Keratinocyte (primary cell): ENCODE results near the gene MC1R. TPM values are rescaled to one million over a fixed set of nuclear protein-coding genes. Genes with fewer than 3 reads are reported as not detected.

ENCODE experiments used
- DNase-seq: peaks from one replicate; pipeline ENCODE4 v3.0.0-alpha.2; 2011; ENCODE audit warnings: low read depth, missing footprints, low spot score
- FAIRE-seq: peaks from 2 replicates; lab custom pipeline; 2011; peaks lifted over from hg19 to GRCh38; lab: Jason Lieb, UNC
- H2AFZ ChIP-seq: 2 replicates; pipeline ENCODE4 v1.6.0; 2012; ENCODE audit warnings: low read length, control low read depth, inconsistent platforms; ENCODE audit not compliant: control insufficient read depth
- H3K27ac ChIP-seq: 2 replicates; pipeline ENCODE4 v1.5.1; 2011; ENCODE audit warnings: low read length; ENCODE audit not compliant: control insufficient read depth, insufficient read depth
- H3K27me3 ChIP-seq: 3 replicates; pipeline ENCODE4 v1.6.0; 2011; ENCODE audit warnings: low read length; ENCODE audit not compliant: control insufficient read depth, insufficient read depth; ENCODE audit errors: extremely low read depth
- H3K36me3 ChIP-seq, 2 experiments: 2 replicates in 1 of 2; 3 replicates in 1 of 2; pipeline ENCODE4 v1.5.1; 2011; ENCODE audit warnings: low read length in 2 of 2, mild to moderate bottlenecking in 1 of 2; ENCODE audit not compliant: control insufficient read depth in 2 of 2, insufficient read depth in 2 of 2; ENCODE audit errors: extremely low read depth in 1 of 2
- H3K4me1 ChIP-seq: 3 replicates; pipeline ENCODE4 v1.5.1; 2011; ENCODE audit warnings: low read length; ENCODE audit not compliant: control insufficient read depth, insufficient read depth; ENCODE audit errors: extremely low read depth
- H3K4me2 ChIP-seq: 3 replicates; pipeline ENCODE4 v1.6.0; 2011; ENCODE audit warnings: low read depth, low read length; ENCODE audit not compliant: control insufficient read depth, insufficient read depth; ENCODE audit errors: extremely low read depth
- H3K4me3 ChIP-seq, 3 experiments: fragments of 200-600 bp in 1 of 3; sonication (generic) in 1 of 3; 2 replicates in 2 of 3; 3 replicates in 1 of 3; pipeline ENCODE4 v1.5.1; 2011 to 2016; ENCODE audit warnings: low read length in 3 of 3, mild to moderate bottlenecking in 3 of 3, control low read depth in 2 of 3, inconsistent platforms in 1 of 3, low read depth in 1 of 3, mixed read lengths in 1 of 3, mixed run types in 1 of 3, moderate library complexity in 1 of 3; ENCODE audit not compliant: control insufficient read depth in 2 of 3, insufficient read depth in 2 of 3; ENCODE audit errors: extremely low read depth in 1 of 3
- H3K79me2 ChIP-seq: 2 replicates; pipeline ENCODE4 v1.6.0; 2012; ENCODE audit warnings: low read length; ENCODE audit not compliant: control insufficient read depth, insufficient read depth
- H3K9ac ChIP-seq: 3 replicates; pipeline ENCODE4 v1.6.0; 2011; ENCODE audit warnings: low read length; ENCODE audit not compliant: control insufficient read depth, insufficient read depth; ENCODE audit errors: extremely low read depth
- H3K9me1 ChIP-seq: 3 replicates; pipeline ENCODE4 v1.6.0; 2011; ENCODE audit warnings: low read length; ENCODE audit not compliant: control insufficient read depth, insufficient read depth; ENCODE audit errors: extremely low read depth
- H3K9me3 ChIP-seq: 2 replicates; pipeline ENCODE4 v1.5.1; 2012; ENCODE audit warnings: low read depth, low read length; ENCODE audit not compliant: control insufficient read depth
- H4K20me1 ChIP-seq: 3 replicates; pipeline ENCODE4 v1.6.0; 2011; ENCODE audit warnings: low read length; ENCODE audit not compliant: control insufficient read depth, insufficient read depth; ENCODE audit errors: extremely low read depth
- CTCF ChIP-seq, 3 experiments: IDR thresholded peaks in 1 of 3; conservative IDR thresholded peaks in 1 of 3; optimal IDR thresholded peaks in 1 of 3; 2 replicates in 2 of 3; 3 replicates in 1 of 3; pipeline versions ENCODE3 to v1.5.1; 2011; ENCODE audit warnings: low read length in 3 of 3, mild to moderate bottlenecking in 3 of 3, moderate library complexity in 2 of 3, control low read depth in 1 of 3, inconsistent platforms in 1 of 3; ENCODE audit not compliant: insufficient read depth in 2 of 3; ENCODE audit errors: extremely low read depth in 1 of 3
- EZH2 ChIP-seq: IDR thresholded peaks from one replicate; pipeline ENCODE4 v1.6.1; 2012; ENCODE audit warnings: inconsistent platforms, mild to moderate bottlenecking, low read length, moderate library complexity
- dilution Hi-C: fragments of 300-500 bp; cut with MboI; formaldehyde crosslinking; loops from one replicate; pipeline ENCODE4 v1.7.0; 2020; ENCODE audit warnings: low sequenced_read_pairs; ENCODE audit not compliant: extremely low pct_ligation_motif_present
- polyA plus RNA-seq, 5 experiments: library from polyadenylated mRNA; depleted of rRNA in 3 of 5; stranded (reverse) in 3 of 5; stranded (forward) in 1 of 5; unstranded in 1 of 5; fragments of >200 nt; gene quantifications; 1 replicate in 1 of 5; 2 replicates in 3 of 5; 3 replicates in 1 of 5; pipeline versions ENCODE4 v1.2.1 to v1.2.3, GENCODE V29; 2011 to 2012; ENCODE audit warnings: missing spikeins in 2 of 5, low read depth in 1 of 5, low replicate concordance in 1 of 5

Gene MC1R
- polyA plus RNA-seq, 1 donor (not counting 4 experiments of a cell fraction or from before 2014, with no cell fraction given): 1.1 TPM

DNA sequence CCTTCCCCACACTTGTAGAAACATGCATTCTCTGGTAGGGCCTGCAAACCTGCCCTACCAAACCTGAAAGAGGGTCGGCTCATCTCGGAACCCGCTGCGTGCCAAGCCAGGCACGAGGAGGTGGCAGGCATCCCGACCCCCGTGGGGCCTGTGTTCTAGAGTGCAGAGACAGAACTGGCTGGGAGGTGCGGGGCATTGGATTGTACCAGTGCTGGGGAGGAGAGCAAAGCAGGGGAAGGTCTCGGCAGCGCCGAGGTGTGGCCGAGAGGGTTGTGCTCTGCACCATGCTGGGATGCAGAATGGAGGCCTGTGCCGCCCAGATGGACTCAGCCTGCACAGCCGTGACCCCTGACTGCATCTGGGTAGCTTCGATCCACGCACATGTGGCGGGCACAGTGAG is 17.8 kb upstream of the MC1R start:
- Histone ChIP-seq H3K9ac (no peak overlapping the region), H3K4me1 (no peaks in the 10 kb centered on the region), H3K36me3 (peaks cover 39 to 51% of the 10 kb centered on the region in 2 experiments), H3K9me1 (no peaks in the 10 kb centered on the region), H3K79me2 (no peaks in the 10 kb centered on the region), H3K27ac (no peak overlapping the region), H3K4me3 (no peak overlapping the region), H4K20me1 (peaks cover 4% of the 10 kb centered on the region), H2AFZ (no peak overlapping the region), H3K9me3 (no peaks in the 10 kb centered on the region), H3K27me3 (no peaks in the 10 kb centered on the region), H3K4me2 (no peak overlapping the region)
- FAIRE-seq: no peak
- no peak for TF ChIP-seq EZH2
- no peak for TF ChIP-seq CTCF (optimal IDR thresholded peaks at IDR 0.05 in 1 of 3, IDR thresholded peaks at IDR 0.05 in 1 of 3, conservative IDR thresholded peaks at IDR 0.05 in 1 of 3; ENCODE audit: extremely low read depth in 1 of 3, insufficient read depth in 2 of 3, low read length in 3 of 3)
- dilution Hi-C loops: no loop called here
- no peak for DNase-seq

DNA sequence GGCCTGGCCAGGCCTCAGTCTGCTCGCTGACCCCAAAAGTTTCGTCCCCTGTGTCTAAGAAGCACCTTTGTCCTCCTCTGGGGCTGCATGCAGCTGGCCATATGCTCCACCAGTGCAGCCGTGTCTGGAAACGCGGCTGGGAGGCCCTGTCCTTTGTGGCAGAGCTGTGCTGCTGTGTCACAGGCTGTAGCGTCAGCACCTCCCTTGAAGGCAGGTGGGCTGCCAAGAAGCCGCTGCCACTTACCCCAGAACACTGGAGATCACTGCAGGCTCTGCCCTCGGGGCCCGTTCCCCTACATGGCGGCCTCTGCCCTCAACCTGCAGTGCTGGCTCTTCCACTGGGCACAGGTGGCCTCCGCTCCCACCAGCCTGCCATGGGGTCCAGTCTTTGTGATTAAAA is 15.7 kb upstream of the MC1R start:
- Histone ChIP-seq H3K36me3 (peaks cover 30 to 47% of the 10 kb centered on the region in 2 experiments), H3K27ac (no peak overlapping the region), H2AFZ (no peak overlapping the region), H3K27me3 (no peaks in the 10 kb centered on the region), H3K9me3 (no peaks in the 10 kb centered on the region), H3K79me2 (no peaks in the 10 kb centered on the region), H3K4me3 (no peak overlapping the region), H3K9me1 (no peaks in the 10 kb centered on the region), H3K9ac (no peak overlapping the region), H4K20me1 (peaks cover 4% of the 10 kb centered on the region), H3K4me2 (no peak overlapping the region), H3K4me1 (no peaks in the 10 kb centered on the region)
- TF ChIP-seq EZH2 (no peak), CTCF (optimal IDR thresholded peaks at IDR 0.05 in 1 of 3, IDR thresholded peaks at IDR 0.05 in 1 of 3, conservative IDR thresholded peaks at IDR 0.05 in 1 of 3; ENCODE audit: extremely low read depth in 1 of 3, insufficient read depth in 2 of 3, low read length in 3 of 3) (no peak)
- dilution Hi-C loops: no loop called here
- FAIRE-seq: no peak
- DNase-seq: no peak
